ENCODE data around the gene ZFPL1. TPM values are rescaled to one million over a fixed set of nuclear protein-coding genes. Genes with fewer than 3 reads are reported as not detected.

ZFPL1 gene
- total and polyA plus RNA-seq, 4 donors = 12.3 to 19.2 (median 16.3) TPM

GRCh38 chr11:65127473-65128181 is 43.6 kb downstream of the ZFPL1 start:
- Histone ChIP-seq H3K36me3 (ENCODE audit: control insufficient read depth in 4 of 4, insufficient read depth in 3 of 4, low read depth in 1 of 4, low read length in 3 of 4) (peaks cover 39 to 79% (median 55%) of the 10 kb centered on the region in 4 donors), H3K27ac (ENCODE audit: low read depth in 1 of 2, low read length in 2 of 2) (no peak overlapping the region), H3K9me3 (ENCODE audit: control insufficient read depth in 4 of 4, low read length in 3 of 4) (no peaks in the 10 kb centered on the region), H3K4me1 (ENCODE audit: control insufficient read depth in 4 of 4, insufficient read depth in 4 of 4, low read length in 3 of 4) (peaks cover 0 to 26% (median 20%) of the 10 kb centered on the region in 4 donors), H3K9ac (ENCODE audit: low read depth in 1 of 2, low read length in 2 of 2) (no peak overlapping the region), H3K27me3 (ENCODE audit: control insufficient read depth in 4 of 4, insufficient read depth in 4 of 4, low read length in 3 of 4) (no peaks in the 10 kb centered on the region), H3K4me3 (ENCODE audit: low read depth in 1 of 3, low read length in 3 of 3) (no peak overlapping the region)
- no peak for DNase-seq (ENCODE audit: low spot score)
- no peak for TF ChIP-seq ZBTB33 (IDR thresholded peaks at IDR 0.05)
- no peak for TF ChIP-seq GABPA (IDR thresholded peaks at IDR 0.05 in 1 of 2, conservative IDR thresholded peaks at IDR 0.05 in 1 of 2)
- no peak for TF ChIP-seq FOXA2 (IDR thresholded peaks at IDR 0.05)
- no peak for TF ChIP-seq NR2F2 (IDR thresholded peaks at IDR 0.05)
- TF ChIP-seq SP1 (IDR thresholded peaks at IDR 0.05) = no peak
- no peak for TF ChIP-seq HNF4A (conservative IDR thresholded peaks at IDR 0.05)
- TF ChIP-seq JUND (IDR thresholded peaks at IDR 0.05) = no peak
- TF ChIP-seq, protein P1, sequence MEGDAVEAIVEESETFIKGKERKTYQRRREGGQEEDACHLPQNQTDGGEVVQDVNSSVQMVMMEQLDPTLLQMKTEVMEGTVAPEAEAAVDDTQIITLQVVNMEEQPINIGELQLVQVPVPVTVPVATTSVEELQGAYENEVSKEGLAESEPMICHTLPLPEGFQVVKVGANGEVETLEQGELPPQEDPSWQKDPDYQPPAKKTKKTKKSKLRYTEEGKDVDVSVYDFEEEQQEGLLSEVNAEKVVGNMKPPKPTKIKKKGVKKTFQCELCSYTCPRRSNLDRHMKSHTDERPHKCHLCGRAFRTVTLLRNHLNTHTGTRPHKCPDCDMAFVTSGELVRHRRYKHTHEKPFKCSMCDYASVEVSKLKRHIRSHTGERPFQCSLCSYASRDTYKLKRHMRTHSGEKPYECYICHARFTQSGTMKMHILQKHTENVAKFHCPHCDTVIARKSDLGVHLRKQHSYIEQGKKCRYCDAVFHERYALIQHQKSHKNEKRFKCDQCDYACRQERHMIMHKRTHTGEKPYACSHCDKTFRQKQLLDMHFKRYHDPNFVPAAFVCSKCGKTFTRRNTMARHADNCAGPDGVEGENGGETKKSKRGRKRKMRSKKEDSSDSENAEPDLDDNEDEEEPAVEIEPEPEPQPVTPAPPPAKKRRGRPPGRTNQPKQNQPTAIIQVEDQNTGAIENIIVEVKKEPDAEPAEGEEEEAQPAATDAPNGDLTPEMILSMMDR (IDR thresholded peaks at IDR 0.05; ENCODE audit: low read depth, low read length, missing input control) = no peak
- TF ChIP-seq RAD21 (IDR thresholded peaks at IDR 0.05) = no peak
- TF ChIP-seq, protein P2, sequence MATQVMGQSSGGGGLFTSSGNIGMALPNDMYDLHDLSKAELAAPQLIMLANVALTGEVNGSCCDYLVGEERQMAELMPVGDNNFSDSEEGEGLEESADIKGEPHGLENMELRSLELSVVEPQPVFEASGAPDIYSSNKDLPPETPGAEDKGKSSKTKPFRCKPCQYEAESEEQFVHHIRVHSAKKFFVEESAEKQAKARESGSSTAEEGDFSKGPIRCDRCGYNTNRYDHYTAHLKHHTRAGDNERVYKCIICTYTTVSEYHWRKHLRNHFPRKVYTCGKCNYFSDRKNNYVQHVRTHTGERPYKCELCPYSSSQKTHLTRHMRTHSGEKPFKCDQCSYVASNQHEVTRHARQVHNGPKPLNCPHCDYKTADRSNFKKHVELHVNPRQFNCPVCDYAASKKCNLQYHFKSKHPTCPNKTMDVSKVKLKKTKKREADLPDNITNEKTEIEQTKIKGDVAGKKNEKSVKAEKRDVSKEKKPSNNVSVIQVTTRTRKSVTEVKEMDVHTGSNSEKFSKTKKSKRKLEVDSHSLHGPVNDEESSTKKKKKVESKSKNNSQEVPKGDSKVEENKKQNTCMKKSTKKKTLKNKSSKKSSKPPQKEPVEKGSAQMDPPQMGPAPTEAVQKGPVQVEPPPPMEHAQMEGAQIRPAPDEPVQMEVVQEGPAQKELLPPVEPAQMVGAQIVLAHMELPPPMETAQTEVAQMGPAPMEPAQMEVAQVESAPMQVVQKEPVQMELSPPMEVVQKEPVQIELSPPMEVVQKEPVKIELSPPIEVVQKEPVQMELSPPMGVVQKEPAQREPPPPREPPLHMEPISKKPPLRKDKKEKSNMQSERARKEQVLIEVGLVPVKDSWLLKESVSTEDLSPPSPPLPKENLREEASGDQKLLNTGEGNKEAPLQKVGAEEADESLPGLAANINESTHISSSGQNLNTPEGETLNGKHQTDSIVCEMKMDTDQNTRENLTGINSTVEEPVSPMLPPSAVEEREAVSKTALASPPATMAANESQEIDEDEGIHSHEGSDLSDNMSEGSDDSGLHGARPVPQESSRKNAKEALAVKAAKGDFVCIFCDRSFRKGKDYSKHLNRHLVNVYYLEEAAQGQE (IDR thresholded peaks at IDR 0.05) = no peak
- no peak for TF ChIP-seq RXRA (IDR thresholded peaks at IDR 0.05)
- TF ChIP-seq TAF1 (conservative IDR thresholded peaks at IDR 0.05) = no peak
- TF ChIP-seq, protein P3, sequence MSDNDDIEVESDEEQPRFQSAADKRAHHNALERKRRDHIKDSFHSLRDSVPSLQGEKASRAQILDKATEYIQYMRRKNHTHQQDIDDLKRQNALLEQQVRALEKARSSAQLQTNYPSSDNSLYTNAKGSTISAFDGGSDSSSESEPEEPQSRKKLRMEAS (IDR thresholded peaks at IDR 0.05) = no peak
- TF ChIP-seq EGR1 (IDR thresholded peaks at IDR 0.05; ENCODE audit: low read depth in 2 of 2) = no peak
- TF ChIP-seq HNF4G (IDR thresholded peaks at IDR 0.05) = no peak
- no peak for TF ChIP-seq FOXA1 (IDR thresholded peaks at IDR 0.05)
- no peak for TF ChIP-seq YY1 (IDR thresholded peaks at IDR 0.05)
- TF ChIP-seq, protein P4, sequence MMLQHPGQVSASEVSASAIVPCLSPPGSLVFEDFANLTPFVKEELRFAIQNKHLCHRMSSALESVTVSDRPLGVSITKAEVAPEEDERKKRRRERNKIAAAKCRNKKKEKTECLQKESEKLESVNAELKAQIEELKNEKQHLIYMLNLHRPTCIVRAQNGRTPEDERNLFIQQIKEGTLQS (IDR thresholded peaks at IDR 0.05) = no peak
- 92% methylated on average over 12 of the region's 12 CpGs for WGBS
